Astrocyte (in vitro differentiated cells and primary cell): Measurements from ENCODE around the gene SEC14L3.

Source experiments
- EZH2 ChIP-seq: IDR thresholded peaks from 2 replicates; pipeline ENCODE4 v1.6.1; 2012; ENCODE audit warnings: mild to moderate bottlenecking, low read length, inconsistent platforms; ENCODE audit not compliant: insufficient read depth
- TF ChIP-seq, protein P1 (sequence below): IDR thresholded peaks from 2 replicates; pipeline ENCODE4 v1.5.1; 2011; ENCODE audit warnings: low read depth, mild to moderate bottlenecking, inconsistent platforms, low read length, moderate library complexity; ENCODE audit not compliant: insufficient read depth

DNA sequence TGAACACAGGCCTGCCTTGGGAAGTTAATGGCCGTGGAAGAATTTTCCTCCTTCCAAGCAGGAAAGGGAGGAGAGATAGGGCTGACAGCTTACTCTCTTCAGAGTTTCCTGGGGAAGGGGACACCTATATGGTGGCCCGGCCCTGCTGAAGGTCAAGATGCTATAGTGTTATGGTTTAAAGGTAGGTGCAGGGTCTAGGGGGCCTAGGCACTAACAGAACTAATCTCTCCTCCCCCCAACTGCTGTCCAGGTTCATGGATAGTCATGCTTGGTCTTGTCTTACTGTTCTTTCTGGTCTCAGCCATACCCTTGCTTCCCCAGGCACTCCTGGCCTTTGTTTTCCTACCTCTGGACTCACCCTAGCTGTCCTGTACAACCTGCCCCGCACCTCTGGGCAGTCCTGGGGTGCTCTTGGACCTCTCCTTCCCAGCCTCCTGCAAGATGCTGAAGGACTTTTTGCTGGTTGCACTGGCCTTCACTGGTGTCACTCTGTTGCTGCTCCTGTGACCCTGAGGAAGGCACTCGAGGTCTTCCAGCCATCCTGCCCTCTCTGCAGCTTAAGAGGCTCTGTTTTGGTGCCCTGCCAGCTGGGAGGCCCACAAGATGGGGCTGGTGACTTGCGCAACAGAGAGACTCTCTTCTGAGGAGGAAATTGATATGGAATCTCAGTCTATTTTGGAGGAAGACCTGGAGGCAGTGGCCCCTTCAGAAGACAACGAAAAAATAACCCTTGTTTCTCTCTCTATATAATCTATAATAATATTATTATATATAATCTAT, 17.9 kb downstream of the SEC14L3 start:
- TF ChIP-seq, protein P1, sequence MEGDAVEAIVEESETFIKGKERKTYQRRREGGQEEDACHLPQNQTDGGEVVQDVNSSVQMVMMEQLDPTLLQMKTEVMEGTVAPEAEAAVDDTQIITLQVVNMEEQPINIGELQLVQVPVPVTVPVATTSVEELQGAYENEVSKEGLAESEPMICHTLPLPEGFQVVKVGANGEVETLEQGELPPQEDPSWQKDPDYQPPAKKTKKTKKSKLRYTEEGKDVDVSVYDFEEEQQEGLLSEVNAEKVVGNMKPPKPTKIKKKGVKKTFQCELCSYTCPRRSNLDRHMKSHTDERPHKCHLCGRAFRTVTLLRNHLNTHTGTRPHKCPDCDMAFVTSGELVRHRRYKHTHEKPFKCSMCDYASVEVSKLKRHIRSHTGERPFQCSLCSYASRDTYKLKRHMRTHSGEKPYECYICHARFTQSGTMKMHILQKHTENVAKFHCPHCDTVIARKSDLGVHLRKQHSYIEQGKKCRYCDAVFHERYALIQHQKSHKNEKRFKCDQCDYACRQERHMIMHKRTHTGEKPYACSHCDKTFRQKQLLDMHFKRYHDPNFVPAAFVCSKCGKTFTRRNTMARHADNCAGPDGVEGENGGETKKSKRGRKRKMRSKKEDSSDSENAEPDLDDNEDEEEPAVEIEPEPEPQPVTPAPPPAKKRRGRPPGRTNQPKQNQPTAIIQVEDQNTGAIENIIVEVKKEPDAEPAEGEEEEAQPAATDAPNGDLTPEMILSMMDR = no peak
- TF ChIP-seq EZH2 = no peak
